Upper lobe of right lung (tissue), 1 donor: ENCODE results near the gene CPZ. TPM values are rescaled to one million over a fixed set of nuclear protein-coding genes. Genes with fewer than 3 reads are reported as not detected.
"Not testable (repeated sequence)": the region's sequence is repeated elsewhere in the genome, so short reads cannot be mapped to it uniquely, and the experiment has no call there.

Source experiments
- ATAC-seq: fragments of 200-7000 bp; cut with Tn5 transposase; one replicate; pipeline ENCODE4 v1.9.1; 2020; ENCODE audit warnings: mild to moderate bottlenecking, moderate library complexity
- DNase-seq: peaks from one replicate; pipeline ENCODE4 v3.0.0-alpha.2; 2020
- H3K27ac ChIP-seq: fragments of 200-600 bp; one replicate; pipeline ENCODE4 v1.8.0; 2022
- H3K27me3 ChIP-seq: fragments of 200-600 bp; one replicate; pipeline ENCODE4 v1.8.0; 2022; ENCODE audit warnings: mild to moderate bottlenecking
- H3K36me3 ChIP-seq: fragments of 200-600 bp; one replicate; pipeline ENCODE4 v1.8.0; 2022
- H3K4me1 ChIP-seq: fragments of 200-600 bp; one replicate; pipeline ENCODE4 v1.8.0; 2022
- H3K4me3 ChIP-seq: fragments of 200-600 bp; one replicate; pipeline ENCODE4 v1.8.0; 2022; ENCODE audit warnings: mild to moderate bottlenecking
- H3K9me3 ChIP-seq: fragments of 200-600 bp; one replicate; pipeline ENCODE4 v1.8.0; 2022
- CTCF ChIP-seq: fragments of 200-600 bp; IDR thresholded peaks from one replicate; pipeline ENCODE4 v1.8.0; 2022; ENCODE audit warnings: antibody characterized with exemption
- intact Hi-C: fragments of 100-400 bp; cut with DNase I; formaldehyde crosslinking; loops from one replicate; pipeline ENCODE4 v1.11.0; 2022
- total RNA-seq: library from RNA; stranded (reverse); fragmentation: NEBNext Ultra II Directional; extraction: Animal tissue kit (Norgen Biotek cat#: 25700); gene quantifications from one replicate; pipeline ENCODE4 v1.2.1, GENCODE V29; 2021
- donor health status: DM: no; HTN: yes; CAD: no; lungs with severe emphysema.

CPZ gene
- total RNA-seq, 1 donor from 2014 or later, result 6.7 TPM

- intact Hi-C loops, result no loop called here
- ATAC-seq, result no peak
Measured at GRCh38 chr4:8575457-8575856, 17.1 kb upstream of the CPZ start.

GRCh38 chr4:8576591-8576990, 16.0 kb upstream of the CPZ start:
- H3K4me1 ChIP-seq, H3K36me3 ChIP-seq, ATAC-seq, H3K27ac ChIP-seq, H3K4me3 ChIP-seq, DNase-seq, H3K9me3 ChIP-seq, intact Hi-C loops: not testable (repeated sequence)
- peaks cover 41% of the 10 kb centered on the region for H3K27me3 ChIP-seq

More at GRCh38 chr4:8575457-8575856, 17.1 kb upstream of the CPZ start:
- Histone ChIP-seq H3K9me3 (no peaks in the 10 kb centered on the region), H3K4me3 (no peak overlapping the region), H3K27me3 (peaks cover 30% of the 10 kb centered on the region), H3K27ac (no peak overlapping the region), H3K4me1 (no peaks in the 10 kb centered on the region), H3K36me3 (no peaks in the 10 kb centered on the region)
- no peak for TF ChIP-seq CTCF
- peak; percentile 37 for DNase-seq

DNA sequence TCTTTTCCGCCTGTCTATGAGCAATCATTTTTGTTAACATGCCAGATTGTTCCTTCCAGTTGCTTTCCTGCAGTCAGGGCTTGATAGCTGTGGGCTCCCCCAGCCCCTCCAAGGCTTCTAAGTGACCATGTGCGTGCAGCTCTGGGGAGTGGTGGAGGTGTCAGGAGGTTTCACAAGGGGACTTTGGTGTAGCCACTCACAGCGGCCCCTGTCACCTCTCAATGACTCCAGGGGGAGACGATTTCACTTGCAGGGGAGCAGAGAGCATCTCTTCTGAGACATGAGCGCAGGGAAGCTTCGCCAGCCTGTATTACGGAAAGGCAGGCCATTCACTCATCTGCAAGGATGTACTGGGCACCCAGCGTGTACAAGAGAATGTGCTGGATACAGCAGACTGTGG, 15.5 kb upstream of the CPZ start:
- Histone ChIP-seq H3K27ac (no peak overlapping the region), H3K4me1 (no peaks in the 10 kb centered on the region), H3K27me3 (peaks cover 46% of the 10 kb centered on the region), H3K9me3 (no peaks in the 10 kb centered on the region), H3K4me3 (no peak overlapping the region), H3K36me3 (no peaks in the 10 kb centered on the region)
- no peak for TF ChIP-seq CTCF
- peak; percentile 47 for DNase-seq
- ATAC-seq, result no peak
- intact Hi-C loops, result no loop called here

DNA sequence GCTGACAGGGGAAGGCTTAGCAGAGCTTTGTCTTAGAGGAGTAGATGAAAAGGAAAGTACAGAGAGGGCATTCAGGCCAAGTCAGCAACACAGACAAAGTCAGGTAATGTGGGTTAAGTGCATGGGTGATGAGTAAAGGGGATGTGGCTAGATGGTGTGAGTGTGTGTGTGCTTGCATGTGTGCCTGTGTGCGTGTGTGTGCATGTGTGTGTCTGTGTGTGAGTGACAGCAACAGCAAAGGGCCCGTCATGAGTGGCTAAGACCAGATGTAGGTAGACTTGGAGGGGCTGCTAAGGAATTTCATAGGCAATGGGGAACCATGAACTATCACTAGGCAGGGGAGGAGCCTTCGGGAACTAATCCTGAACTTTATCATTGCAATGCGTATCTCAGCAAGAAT, 14.6 kb upstream of the CPZ start:
- H3K27ac ChIP-seq, result no peak overlapping the region
- no peaks in the 10 kb centered on the region for H3K36me3 ChIP-seq
- peaks cover 47% of the 10 kb centered on the region for H3K27me3 ChIP-seq
- no peaks in the 10 kb centered on the region for H3K9me3 ChIP-seq
- intact Hi-C loops, result no loop called here
- no peak overlapping the region for H3K4me3 ChIP-seq
- no peak for TF ChIP-seq CTCF
- ATAC-seq (no peak), DNase-seq (no peak)
- H3K4me1 ChIP-seq, result no peaks in the 10 kb centered on the region

- no peak for TF ChIP-seq CTCF
- intact Hi-C loops, result no loop called here
- ATAC-seq, result no peak
- H3K36me3 ChIP-seq, result no peaks in the 10 kb centered on the region
- H3K4me3 ChIP-seq, result no peak overlapping the region
- DNase-seq, result peak; percentile 22
- no peaks in the 10 kb centered on the region for H3K4me1 ChIP-seq
- peaks cover 54% of the 10 kb centered on the region for H3K27me3 ChIP-seq
- H3K9me3 ChIP-seq, result no peaks in the 10 kb centered on the region
- H3K27ac ChIP-seq, result no peak overlapping the region
Measured at GRCh38 chr4:8578717-8579116, 13.8 kb upstream of the CPZ start.

DNA sequence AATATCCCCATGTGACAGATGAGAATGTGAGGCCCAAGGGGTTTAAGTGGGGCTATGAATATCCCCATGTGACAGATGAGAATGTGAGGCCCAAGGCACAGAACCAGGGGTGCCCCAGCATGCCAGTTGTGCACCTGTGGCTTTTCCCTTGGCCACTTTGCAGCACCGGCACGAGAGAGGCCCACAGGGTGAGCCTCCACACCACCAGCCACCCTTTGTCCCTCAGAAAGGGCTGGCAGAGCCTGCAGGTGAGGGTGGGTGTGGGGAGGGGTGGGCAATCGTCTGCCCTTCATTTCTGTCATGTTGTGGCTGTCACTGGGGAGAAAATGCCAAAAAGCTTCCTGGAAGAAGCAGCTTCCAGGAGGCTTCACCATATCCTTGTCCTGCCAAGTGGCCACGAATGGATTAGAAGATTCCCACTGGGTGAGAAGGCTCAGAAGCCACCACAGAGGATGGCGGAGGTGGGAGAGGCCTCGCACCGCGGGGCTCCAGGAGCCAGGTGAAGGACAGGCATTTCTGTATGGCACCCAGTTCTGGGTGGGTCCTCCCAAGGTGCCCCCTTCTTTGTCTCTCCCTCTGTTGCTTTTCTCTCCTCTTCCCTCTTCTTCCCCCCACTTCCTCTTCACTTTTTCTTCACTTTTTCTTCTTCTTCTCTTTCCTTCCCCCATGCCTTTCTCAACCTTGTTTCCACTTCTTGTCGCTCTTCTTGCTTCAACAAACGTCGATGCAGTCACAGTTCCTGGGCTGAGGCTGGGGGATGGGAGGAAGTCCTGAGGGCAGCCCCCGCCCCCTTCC, 12.8 kb upstream of the CPZ start:
- Histone ChIP-seq H3K9me3 (no peaks in the 10 kb centered on the region), H3K27ac (no peak overlapping the region), H3K4me1 (no peaks in the 10 kb centered on the region), H3K36me3 (no peaks in the 10 kb centered on the region), H3K4me3 (no peak overlapping the region), H3K27me3 (peaks cover 58% of the 10 kb centered on the region)
- no peak for TF ChIP-seq CTCF
- intact Hi-C loops, result no loop called here
- peak; percentile 34 for DNase-seq
- no peak for ATAC-seq
